NB4 (cell line): ENCODE measurements around the gene MAN1A1.

Experiments
- DNase-seq: peaks from one replicate; pipeline ENCODE4 v3.0.0; 2010; ENCODE audit warnings: low read depth
- H3K4me3 ChIP-seq: one replicate; pipeline ENCODE4 v1.5.1; 2011; ENCODE audit warnings: mild to moderate bottlenecking, low read depth, low read length, moderate library complexity
- CTCF ChIP-seq: IDR thresholded peaks from one replicate; pipeline ENCODE4 v1.5.1; 2012; ENCODE audit warnings: low read depth, low read length
- MAX ChIP-seq: IDR thresholded peaks from 2 replicates; pipeline ENCODE4 v1.6.1; 2011; ENCODE audit warnings: low read depth, low read length
- MYC ChIP-seq: IDR thresholded peaks from 2 replicates; pipeline ENCODE4 v1.6.1; 2011; ENCODE audit warnings: low read depth, low read length
- POLR2A ChIP-seq: IDR thresholded peaks from 2 replicates; pipeline ENCODE4 v1.6.1; 2011; ENCODE audit warnings: mild to moderate bottlenecking; ENCODE audit not compliant: insufficient read length; ENCODE audit errors: extremely low read depth

MAN1A1 gene

GRCh38 chr6:119355157-119355556 is 5.6 kb upstream of the MAN1A1 start:
- no peak for DNase-seq
- no peak overlapping the region for H3K4me3 ChIP-seq
- TF ChIP-seq POLR2A (no peak), CTCF (no peak), MAX (no peak), MYC (no peak)

- no peak overlapping the region for H3K4me3 ChIP-seq
- no peak for TF ChIP-seq POLR2A
- TF ChIP-seq MYC, result no peak
- TF ChIP-seq MAX, result no peak
- TF ChIP-seq CTCF, result no peak
- DNase-seq, result no peak
Observed at GRCh38 chr6:119353696-119354095, 4.1 kb upstream of the MAN1A1 start.

GRCh38 chr6:119352001-119352400 is 2.4 kb upstream of the MAN1A1 start:
- TF ChIP-seq MAX (no peak), POLR2A (no peak), MYC (no peak), CTCF (no peak)
- DNase-seq, result no peak
- H3K4me3 ChIP-seq, result no peak overlapping the region

GRCh38 chr6:119350952-119351372 is 1.4 kb upstream of the MAN1A1 start:
- DNase-seq, result no peak
- TF ChIP-seq MAX (no peak), MYC (no peak), CTCF (no peak), POLR2A (no peak)
- no peak overlapping the region for H3K4me3 ChIP-seq

GRCh38 chr6:119350202-119350951 is 816 bp upstream of the MAN1A1 start:
- peak; percentile 14 for DNase-seq

More at GRCh38 chr6:119350202-119350951, 816 bp upstream of the MAN1A1 start:
- TF ChIP-seq CTCF (no peak), MAX (no peak), MYC (no peak), POLR2A (no peak)
- no peak overlapping the region for H3K4me3 ChIP-seq
